Cardiac septum (tissue), 1 donor: ENCODE data around the gene ZKSCAN4. TPM values are rescaled to one million over a fixed set of nuclear protein-coding genes. Genes with fewer than 3 reads are reported as not detected.

Source experiments
- DNase-seq: peaks from one replicate; pipeline ENCODE4 v3.0.0-alpha.2; 2020; ENCODE audit warnings: low spot score
- intact Hi-C: fragments of 100-400 bp; cut with DNase I; formaldehyde crosslinking; loops from one replicate; pipeline ENCODE4 v1.14.0; 2022
- total RNA-seq: library from RNA; stranded (reverse); fragmentation: NEBNext Ultra II Directional; extraction: Animal tissue kit (Norgen Biotek cat#: 25700); gene quantifications from one replicate; pipeline ENCODE4 v1.2.1, GENCODE V29; 2021
- donor health status: DM: no; HTN: no; CAD: no.

The ZKSCAN4 gene
- total RNA-seq, 1 donor from 2014 or later: 2.4 TPM

- DNase-seq: no peak
- intact Hi-C loops: no loop called here
Observed at GRCh38 chr6:28215425-28215824, 36.6 kb downstream of the ZKSCAN4 start.

DNA sequence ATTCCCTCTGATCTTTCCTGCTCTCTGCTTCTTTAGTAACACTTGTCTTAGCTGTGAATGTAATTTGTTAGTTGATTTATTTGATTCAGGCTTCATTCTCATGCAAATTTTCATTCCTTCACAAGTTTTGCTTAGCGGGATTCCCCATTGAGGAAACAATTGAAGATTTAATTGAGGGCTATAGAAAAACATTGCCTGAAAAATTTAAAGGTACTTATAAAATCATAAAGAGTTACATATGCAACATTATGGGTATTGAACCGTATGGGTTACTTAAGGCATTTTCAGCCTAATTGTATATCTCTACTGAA, 38.9 kb downstream of the ZKSCAN4 start:
- DNase-seq: no peak
- intact Hi-C loops: no loop called here

DNA sequence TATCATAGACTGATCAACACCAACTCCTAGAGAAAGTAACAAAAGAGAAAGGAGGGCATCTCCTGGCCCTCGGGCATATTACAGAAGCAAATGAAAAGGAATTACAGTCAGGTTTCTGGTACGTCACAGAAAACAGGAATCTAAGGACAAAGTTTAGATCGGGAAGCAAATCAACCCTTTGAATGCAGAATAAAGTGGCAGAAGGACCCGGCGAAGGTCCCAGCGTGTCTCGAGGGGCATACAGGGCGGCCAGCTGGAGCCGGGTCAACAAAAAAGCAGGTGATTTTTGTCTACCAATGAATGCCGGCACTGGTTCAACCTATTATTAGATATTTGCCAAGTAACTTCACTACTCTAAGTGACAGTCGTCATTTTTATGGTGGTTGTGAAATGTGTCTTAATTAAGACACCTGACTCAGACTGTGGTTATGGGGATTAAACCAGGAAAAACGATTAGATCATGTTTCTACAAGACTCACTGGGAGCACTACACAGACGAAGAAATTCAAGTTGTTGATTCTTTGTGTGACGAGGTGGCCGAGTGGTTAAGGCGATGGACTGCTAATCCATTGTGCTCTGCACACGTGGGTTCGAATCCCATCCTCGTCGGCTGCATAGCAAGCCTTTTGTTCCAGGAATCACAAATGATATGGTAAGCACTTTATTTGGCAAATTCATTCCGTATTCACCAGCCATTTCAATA, 39.4 kb downstream of the ZKSCAN4 start:
- no peak for DNase-seq
- intact Hi-C loops: no loop called here

GRCh38 chr6:28211840-28212509, 40.1 kb downstream of the ZKSCAN4 start:
- no peak for DNase-seq
- intact Hi-C loops: no loop called here

DNA sequence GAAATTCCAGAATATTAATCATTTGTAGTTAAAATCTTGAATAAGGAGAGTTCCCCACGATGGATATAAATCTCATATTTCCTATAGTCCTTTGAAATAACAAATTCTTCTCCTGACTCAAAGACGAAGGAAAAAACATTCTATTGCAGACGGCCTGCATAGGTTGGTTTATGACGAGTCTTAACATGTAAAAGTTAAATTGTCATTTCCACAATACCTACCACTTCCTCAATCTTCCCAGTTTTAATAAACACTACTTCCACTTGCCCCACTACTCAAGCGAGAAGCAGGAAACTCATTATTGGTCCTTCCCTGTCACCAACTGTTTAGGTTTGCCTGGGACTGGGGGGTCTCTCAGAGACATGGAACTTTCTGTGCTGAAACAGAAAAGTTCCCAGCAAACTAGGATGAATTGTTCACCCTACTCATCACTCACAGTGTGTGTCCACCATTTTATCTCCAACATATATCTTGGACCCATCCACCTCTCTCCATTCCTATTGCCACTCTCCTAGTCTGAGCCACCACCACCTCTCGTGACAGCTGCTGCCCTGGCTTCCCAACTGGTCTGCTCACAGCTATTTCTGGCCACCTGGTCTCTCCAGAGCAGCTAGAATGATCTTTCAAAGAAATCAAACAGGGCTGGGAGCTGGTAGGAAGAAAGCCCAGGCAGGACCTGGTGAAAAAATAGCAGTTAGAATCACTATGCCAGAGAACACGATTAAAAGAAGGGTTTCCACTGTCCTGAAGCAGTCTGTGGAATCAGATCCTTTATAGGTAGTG, 42.1 kb downstream of the ZKSCAN4 start:
- intact Hi-C loops: no loop called here
- no peak for DNase-seq

- intact Hi-C loops: no loop called here
- no peak for DNase-seq
Observed at GRCh38 chr6:28208111-28208659, 43.9 kb downstream of the ZKSCAN4 start.

GRCh38 chr6:28207510-28208110, 44.5 kb downstream of the ZKSCAN4 start:
- intact Hi-C loops: no loop called here
- no peak for DNase-seq

DNA sequence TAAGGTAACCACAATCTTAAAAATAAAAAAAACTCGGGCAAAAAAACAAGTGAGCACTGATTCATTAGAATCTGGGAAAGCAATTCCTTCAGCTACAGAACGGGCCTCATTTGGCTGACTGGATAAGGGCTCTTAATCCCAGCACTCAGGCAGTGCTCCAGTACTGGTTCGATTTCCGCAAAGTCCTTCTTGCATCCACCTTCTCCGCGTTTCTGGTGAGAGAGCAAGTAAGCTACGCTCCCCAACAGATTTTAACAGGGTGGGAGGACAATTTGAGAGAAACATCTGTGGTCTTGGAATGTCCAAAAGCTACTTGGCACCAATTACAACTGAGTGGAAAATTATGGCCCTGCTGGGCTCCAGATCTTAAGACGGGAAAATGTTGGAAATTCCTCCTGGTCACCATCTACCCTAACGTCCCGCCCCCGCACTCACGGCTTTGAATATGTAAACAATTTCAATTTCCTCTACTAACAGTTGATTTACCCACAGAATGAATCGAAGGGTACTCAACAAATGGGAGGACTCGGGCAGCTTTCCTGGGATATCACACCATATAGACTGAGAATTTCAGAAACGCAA, 45.0 kb downstream of the ZKSCAN4 start:
- intact Hi-C loops: no loop called here
- no peak for DNase-seq

- intact Hi-C loops: no loop called here
- DNase-seq: no peak
Observed at GRCh38 chr6:28206527-28206926, 45.5 kb downstream of the ZKSCAN4 start.

- DNase-seq: no peak
- intact Hi-C loops: no loop called here
Observed at GRCh38 chr6:28205879-28206278, 46.2 kb downstream of the ZKSCAN4 start.

DNA sequence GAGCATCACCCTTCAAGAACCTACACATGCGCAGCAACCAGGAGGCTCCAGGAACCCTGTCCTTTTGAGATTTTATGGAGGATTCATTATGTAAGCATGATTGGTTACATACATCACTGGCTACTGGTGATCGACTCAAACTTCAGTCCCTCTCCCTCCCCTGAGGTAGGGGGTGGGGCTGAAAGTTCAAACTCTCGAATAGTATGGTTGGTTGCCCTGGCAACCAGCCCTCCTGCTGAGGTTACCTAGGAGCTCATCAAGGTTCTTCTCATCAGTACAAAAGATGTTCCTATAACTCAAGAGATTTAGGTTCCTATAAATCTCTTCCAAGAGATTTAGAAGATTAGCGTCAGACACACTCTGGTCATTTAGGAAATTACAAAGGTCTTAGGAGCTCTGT, 48.9 kb downstream of the ZKSCAN4 start:
- intact Hi-C loops: no loop called here
- no peak for DNase-seq

DNA sequence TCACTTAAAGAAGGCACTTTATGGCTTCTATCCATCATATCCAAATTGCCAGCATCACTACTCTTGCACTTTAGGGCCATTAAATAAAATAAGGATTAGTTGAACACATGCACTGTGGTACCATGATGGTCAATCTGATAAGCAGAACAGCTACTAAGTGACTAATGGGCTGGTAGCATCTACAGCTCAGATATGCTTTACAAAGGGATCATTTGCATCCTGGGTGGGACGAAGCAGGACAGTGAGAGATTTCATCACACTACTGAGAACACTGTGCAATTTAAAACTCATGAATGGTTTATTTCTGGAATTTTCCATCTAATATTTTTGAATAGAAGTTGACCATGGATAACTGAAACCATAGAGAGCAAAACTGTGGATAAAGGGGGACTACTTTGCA, 52.0 kb downstream of the ZKSCAN4 start:
- intact Hi-C loops: no loop called here

More for the DNA sequence above, 52.0 kb downstream of the ZKSCAN4 start:
- no peak for DNase-seq

Other genes with a start within 250 kb of the ZKSCAN4 start
- 0.13 TPM for gene ZNF165, start 171.7 kb downstream of the ZKSCAN4 start, total RNA-seq
- 1.9 TPM for gene ZSCAN16, start 127.7 kb downstream of the ZKSCAN4 start, total RNA-seq
- 15.7 TPM for gene ZKSCAN8, start 110.4 kb downstream of the ZKSCAN4 start, total RNA-seq
- 8.4 TPM for gene ZSCAN9, start 27.0 kb downstream of the ZKSCAN4 start, total RNA-seq
- gene NKAPL, start 7.0 kb upstream of the ZKSCAN4 start, total RNA-seq: 6.6 TPM
- gene ZSCAN26, start 14.9 kb upstream of the ZKSCAN4 start, total RNA-seq: 13.4 TPM
- gene PGBD1, start 29.3 kb upstream of the ZKSCAN4 start, total RNA-seq: 3.8 TPM
- gene ZSCAN31, start 83.9 kb upstream of the ZKSCAN4 start, total RNA-seq: 7.1 TPM
- 5.3 TPM for gene ZKSCAN3, start 97.7 kb upstream of the ZKSCAN4 start, total RNA-seq
- 3.1 TPM for gene ZSCAN12, start 147.5 kb upstream of the ZKSCAN4 start, total RNA-seq
- gene ZSCAN23, start 191.2 kb upstream of the ZKSCAN4 start, total RNA-seq: 1.6 TPM